Right atrium auricular region (tissue), 2 donors: Measurements from ENCODE around the gene FBXL2. TPM values are rescaled to one million over a fixed set of nuclear protein-coding genes. Genes with fewer than 3 reads are reported as not detected.
"Not testable (repeated sequence)": the region's sequence is repeated elsewhere in the genome, so short reads cannot be mapped to it uniquely, and the experiment has no call there.

ENCODE experiments used
- DNase-seq: peaks from one replicate; pipeline ENCODE4 v3.0.0-alpha.2; 2019; ENCODE audit warnings: low spot score
- H3K27ac ChIP-seq, 2 donors: fragments of 200-600 bp; sonication (generic); 1 replicate in 1 of 2; 2 replicates in 1 of 2; pipeline ENCODE4 v1.5.1; 2016 to 2019
- H3K27me3 ChIP-seq, 2 donors: fragments of 200-600 bp; sonication (generic); one replicate each; pipeline versions ENCODE4 v1.5.1 to v1.6.0; 2017 to 2019
- H3K36me3 ChIP-seq: fragments of 200-600 bp; sonication (generic); one replicate; pipeline ENCODE4 v1.5.1; 2016
- H3K4me1 ChIP-seq, 2 donors: fragments of 200-600 bp; sonication (generic); one replicate each; pipeline versions ENCODE4 v1.5.1 to v1.6.0; 2017 to 2019
- H3K4me3 ChIP-seq, 2 donors: fragments of 200-600 bp; sonication (generic); 1 replicate in 1 of 2; 2 replicates in 1 of 2; pipeline ENCODE4 v1.5.1; 2017 to 2019; ENCODE audit warnings: mild to moderate bottlenecking in 1 of 2, moderate library complexity in 1 of 2
- H3K9me3 ChIP-seq, 2 donors: fragments of 200-600 bp; sonication (generic); one replicate each; pipeline ENCODE4 v1.5.1; 2019
- CTCF ChIP-seq, 2 donors: fragments of 200-600 bp; sonication (generic); IDR thresholded peaks; one replicate each; pipeline ENCODE4 v1.5.1; 2019; ENCODE audit warnings: antibody characterized with exemption in 2 of 2
- total RNA-seq, 2 donors: library from RNA; depleted of rRNA; stranded (reverse); fragments of >200 nt; gene quantifications; one replicate each; pipeline ENCODE4 v1.1.0, GENCODE V29; 2016

FBXL2 gene
- total RNA-seq, 2 donors from 2014 or later: 2.0 TPM

- TF ChIP-seq CTCF (IDR thresholded peaks at IDR 0.05): no peak
- no peaks in the 10 kb centered on the region for H3K9me3 ChIP-seq
- no peak overlapping the region for H3K4me3 ChIP-seq
- no peaks in the 10 kb centered on the region for H3K27me3 ChIP-seq
- peaks cover 11% of the 10 kb centered on the region for H3K36me3 ChIP-seq
- DNase-seq: no peak
- peaks cover 0 to 54% of the 10 kb centered on the region in 2 donors for H3K4me1 ChIP-seq
- H3K27ac ChIP-seq: no peak overlapping the region
Measured at GRCh38 chr3:33426068-33426467, 148.8 kb downstream of the FBXL2 start.

- H3K27ac ChIP-seq: no peak overlapping the region
- no peak for DNase-seq
Measured at GRCh38 chr3:33426630-33427317, 149.5 kb downstream of the FBXL2 start.

GRCh38 chr3:33428734-33429133, 151.5 kb downstream of the FBXL2 start:
- Histone ChIP-seq H3K4me3 (no peak overlapping the region), H3K4me1 (peaks cover 0 to 64% of the 10 kb centered on the region in 2 donors), H3K9me3 (no peaks in the 10 kb centered on the region), H3K36me3 (no peaks in the 10 kb centered on the region), H3K27me3 (no peaks in the 10 kb centered on the region), H3K27ac (no peak overlapping the region)
- no peak for TF ChIP-seq CTCF (IDR thresholded peaks at IDR 0.05)
- no peak for DNase-seq

More at GRCh38 chr3:33426630-33427317, 149.5 kb downstream of the FBXL2 start:
- Histone ChIP-seq H3K4me1 (peaks cover 0 to 55% of the 10 kb centered on the region in 2 donors), H3K27me3 (no peaks in the 10 kb centered on the region), H3K9me3 (no peaks in the 10 kb centered on the region), H3K36me3 (peaks cover 4% of the 10 kb centered on the region), H3K4me3 (no peak overlapping the region)
- TF ChIP-seq CTCF (IDR thresholded peaks at IDR 0.05): no peak

GRCh38 chr3:33429306-33429705, 152.1 kb downstream of the FBXL2 start:
- not testable (repeated sequence) for DNase-seq, H3K4me3 ChIP-seq, H3K27ac ChIP-seq, H3K9me3 ChIP-seq, H3K36me3 ChIP-seq, H3K27me3 ChIP-seq
- H3K4me1 ChIP-seq: peaks cover 0 to 67% of the 10 kb centered on the region in 2 donors

- DNase-seq: no peak
- Histone ChIP-seq H3K9me3 (no peaks in the 10 kb centered on the region), H3K4me1 (peaks cover 0 to 60% of the 10 kb centered on the region in 2 donors), H3K4me3 (no peak overlapping the region), H3K36me3 (no peaks in the 10 kb centered on the region), H3K27ac (no peak overlapping the region), H3K27me3 (no peaks in the 10 kb centered on the region)
- TF ChIP-seq CTCF (IDR thresholded peaks at IDR 0.05): no peak
Measured at GRCh38 chr3:33430061-33430460, 152.8 kb downstream of the FBXL2 start.

GRCh38 chr3:33430571-33430970, 153.3 kb downstream of the FBXL2 start:
- no peaks in the 10 kb centered on the region for H3K9me3 ChIP-seq
- TF ChIP-seq CTCF (IDR thresholded peaks at IDR 0.05): no peak
- no peak overlapping the region for H3K4me3 ChIP-seq
- H3K27me3 ChIP-seq: no peaks in the 10 kb centered on the region
- peaks cover 0 to 60% of the 10 kb centered on the region in 2 donors for H3K4me1 ChIP-seq
- no peak for DNase-seq
- no peak overlapping the region for H3K27ac ChIP-seq
- no peaks in the 10 kb centered on the region for H3K36me3 ChIP-seq
